Measurements from ENCODE around the gene CACNA2D3. TPM values are rescaled to one million over a fixed set of nuclear protein-coding genes. Genes with fewer than 3 reads are reported as not detected.

CACNA2D3 gene
- total RNA-seq, 1 donor from 2014 or later, result 0.70 TPM

DNA sequence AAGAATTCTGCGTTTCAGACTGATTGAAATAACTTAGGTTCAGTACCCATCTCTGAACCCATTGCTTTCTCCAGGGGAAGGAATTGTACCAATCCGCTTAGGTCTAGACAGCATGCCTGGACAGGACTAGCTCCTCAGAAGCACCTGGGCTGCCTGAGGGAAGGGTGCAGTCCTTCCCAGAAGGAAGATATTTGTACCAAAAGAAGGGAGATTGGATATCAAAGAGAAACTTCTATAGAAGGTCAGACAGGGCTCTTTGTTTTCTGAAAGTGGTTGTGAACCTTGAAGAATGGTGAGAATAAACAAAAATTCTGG, 939.3 kb downstream of the CACNA2D3 start:
- H3K4me2 ChIP-seq (ENCODE audit: low read length), result no peak overlapping the region
- Mint-ChIP-seq H3K27ac (ENCODE audit: unreplicated experiment) (no peak overlapping the region), H3K4me1 (ENCODE audit: low read depth, unreplicated experiment) (peaks cover 18% of the 10 kb centered on the region), H3K36me3 (ENCODE audit: low read depth, unreplicated experiment) (no peaks in the 10 kb centered on the region), H3K27me3 (ENCODE audit: low read depth, unreplicated experiment) (peaks cover 2% of the 10 kb centered on the region), H3K9me3 (ENCODE audit: unreplicated experiment) (no peaks in the 10 kb centered on the region), H3K4me3 (ENCODE audit: unreplicated experiment) (no peak overlapping the region)
- H3K27me3 ChIP-seq (ENCODE audit: insufficient read depth, low read length), result no peaks in the 10 kb centered on the region
- no peaks in the 10 kb centered on the region for H3K9me3 ChIP-seq (ENCODE audit: insufficient read depth, low read depth, low read length)
- no peak for TF ChIP-seq EZH2 (IDR thresholded peaks at IDR 0.05; ENCODE audit: insufficient read depth, low read length)
- TF ChIP-seq, protein P1, sequence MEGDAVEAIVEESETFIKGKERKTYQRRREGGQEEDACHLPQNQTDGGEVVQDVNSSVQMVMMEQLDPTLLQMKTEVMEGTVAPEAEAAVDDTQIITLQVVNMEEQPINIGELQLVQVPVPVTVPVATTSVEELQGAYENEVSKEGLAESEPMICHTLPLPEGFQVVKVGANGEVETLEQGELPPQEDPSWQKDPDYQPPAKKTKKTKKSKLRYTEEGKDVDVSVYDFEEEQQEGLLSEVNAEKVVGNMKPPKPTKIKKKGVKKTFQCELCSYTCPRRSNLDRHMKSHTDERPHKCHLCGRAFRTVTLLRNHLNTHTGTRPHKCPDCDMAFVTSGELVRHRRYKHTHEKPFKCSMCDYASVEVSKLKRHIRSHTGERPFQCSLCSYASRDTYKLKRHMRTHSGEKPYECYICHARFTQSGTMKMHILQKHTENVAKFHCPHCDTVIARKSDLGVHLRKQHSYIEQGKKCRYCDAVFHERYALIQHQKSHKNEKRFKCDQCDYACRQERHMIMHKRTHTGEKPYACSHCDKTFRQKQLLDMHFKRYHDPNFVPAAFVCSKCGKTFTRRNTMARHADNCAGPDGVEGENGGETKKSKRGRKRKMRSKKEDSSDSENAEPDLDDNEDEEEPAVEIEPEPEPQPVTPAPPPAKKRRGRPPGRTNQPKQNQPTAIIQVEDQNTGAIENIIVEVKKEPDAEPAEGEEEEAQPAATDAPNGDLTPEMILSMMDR (IDR thresholded peaks at IDR 0.05; ENCODE audit: insufficient read depth, low read depth, low read length), result no peak
- H3K27ac ChIP-seq (ENCODE audit: low read depth, low read length), result no peak overlapping the region
- H4K20me1 ChIP-seq (ENCODE audit: insufficient read depth, low read length), result no peaks in the 10 kb centered on the region
- H3K4me1 ChIP-seq (ENCODE audit: insufficient read depth, low read length), result peaks cover 14% of the 10 kb centered on the region
- no peaks in the 10 kb centered on the region for H3K79me2 ChIP-seq (ENCODE audit: insufficient read depth, low read length)
- H3K4me3 ChIP-seq (ENCODE audit: insufficient read depth, low read depth, low read length), result no peak overlapping the region
- no peaks in the 10 kb centered on the region for H3K36me3 ChIP-seq (ENCODE audit: insufficient read depth, low read length)
- FAIRE-seq (no peak), DNase-seq (ENCODE audit: low read depth) (no peak)
- no peak overlapping the region for H2AFZ ChIP-seq (ENCODE audit: low read depth, low read length)
- H3K9ac ChIP-seq (ENCODE audit: low read length), result no peak overlapping the region

DNA sequence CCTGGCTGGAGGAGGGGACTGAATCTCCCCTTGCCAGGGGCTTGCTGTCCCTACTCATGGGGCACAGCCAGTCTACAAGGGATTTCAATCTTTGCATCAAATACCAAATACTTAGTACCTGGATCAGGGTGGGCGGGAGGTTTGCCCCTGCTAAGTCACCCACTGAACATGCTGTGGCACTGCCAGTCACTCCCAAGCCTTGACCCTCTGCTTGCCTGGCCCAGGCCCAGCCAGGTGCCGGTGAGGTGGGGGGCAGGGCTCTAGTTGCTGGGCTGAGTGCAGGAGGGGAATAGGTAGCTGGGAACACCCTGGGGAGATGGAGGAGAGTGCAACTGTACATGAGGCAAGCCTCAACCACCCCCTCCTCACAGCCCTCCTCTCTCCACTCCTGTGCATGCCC, 941.8 kb downstream of the CACNA2D3 start:
- DNase-seq (ENCODE audit: low read depth) (no peak), FAIRE-seq (no peak)
- Histone ChIP-seq H4K20me1 (ENCODE audit: insufficient read depth, low read length) (no peaks in the 10 kb centered on the region), H3K27ac (ENCODE audit: low read depth, low read length) (no peak overlapping the region), H3K4me1 (ENCODE audit: insufficient read depth, low read length) (peaks cover 8% of the 10 kb centered on the region), H3K79me2 (ENCODE audit: insufficient read depth, low read length) (no peaks in the 10 kb centered on the region), H2AFZ (ENCODE audit: low read depth, low read length) (no peak overlapping the region), H3K4me3 (ENCODE audit: insufficient read depth, low read depth, low read length) (no peak overlapping the region), H3K4me2 (ENCODE audit: low read length) (no peak overlapping the region), H3K9me3 (ENCODE audit: insufficient read depth, low read depth, low read length) (no peaks in the 10 kb centered on the region), H3K27me3 (ENCODE audit: insufficient read depth, low read length) (no peaks in the 10 kb centered on the region), H3K9ac (ENCODE audit: low read length) (no peak overlapping the region), H3K36me3 (ENCODE audit: insufficient read depth, low read length) (no peaks in the 10 kb centered on the region)
- H3K27ac Mint-ChIP-seq (ENCODE audit: unreplicated experiment), result no peak overlapping the region
- peaks cover 14% of the 10 kb centered on the region for H3K4me1 Mint-ChIP-seq (ENCODE audit: low read depth, unreplicated experiment)
- TF ChIP-seq, protein P1 (IDR thresholded peaks at IDR 0.05; ENCODE audit: insufficient read depth, low read depth, low read length), result no peak
- TF ChIP-seq EZH2 (IDR thresholded peaks at IDR 0.05; ENCODE audit: insufficient read depth, low read length), result no peak
- H3K36me3 Mint-ChIP-seq (ENCODE audit: low read depth, unreplicated experiment), result no peaks in the 10 kb centered on the region
- H3K9me3 Mint-ChIP-seq (ENCODE audit: unreplicated experiment), result no peaks in the 10 kb centered on the region
- peaks cover 2% of the 10 kb centered on the region for H3K27me3 Mint-ChIP-seq (ENCODE audit: low read depth, unreplicated experiment)
- no peak overlapping the region for H3K4me3 Mint-ChIP-seq (ENCODE audit: unreplicated experiment)

DNA sequence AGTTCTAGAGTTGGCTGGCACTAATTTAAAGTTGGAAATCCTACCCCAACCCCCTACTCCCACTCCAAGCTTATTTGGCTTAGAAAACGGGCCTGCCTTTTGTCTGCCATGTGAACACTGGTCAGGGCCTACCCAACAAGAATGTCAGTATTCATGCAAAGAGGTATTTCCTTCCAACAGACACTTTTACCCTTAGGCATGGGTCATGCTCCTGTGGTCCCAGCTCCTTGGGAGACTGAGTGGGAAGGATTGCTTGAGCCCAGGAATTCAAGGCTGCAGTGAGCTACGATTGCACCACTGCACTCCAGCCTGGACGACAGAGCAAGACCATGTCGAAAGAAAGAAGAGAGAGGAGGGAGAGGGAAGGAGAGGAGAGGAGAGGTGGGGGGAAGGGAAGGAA, 943.0 kb downstream of the CACNA2D3 start:
- Histone ChIP-seq H2AFZ (ENCODE audit: low read depth, low read length) (no peak overlapping the region), H3K79me2 (ENCODE audit: insufficient read depth, low read length) (no peaks in the 10 kb centered on the region), H3K27me3 (ENCODE audit: insufficient read depth, low read length) (no peaks in the 10 kb centered on the region), H3K27ac (ENCODE audit: low read depth, low read length) (no peak overlapping the region), H3K36me3 (ENCODE audit: insufficient read depth, low read length) (no peaks in the 10 kb centered on the region), H4K20me1 (ENCODE audit: insufficient read depth, low read length) (no peaks in the 10 kb centered on the region), H3K4me2 (ENCODE audit: low read length) (no peak overlapping the region), H3K9me3 (ENCODE audit: insufficient read depth, low read depth, low read length) (no peaks in the 10 kb centered on the region), H3K4me1 (ENCODE audit: insufficient read depth, low read length) (peaks cover 6% of the 10 kb centered on the region), H3K4me3 (ENCODE audit: insufficient read depth, low read depth, low read length) (no peak overlapping the region), H3K9ac (ENCODE audit: low read length) (no peak overlapping the region)
- no peak overlapping the region for H3K27ac Mint-ChIP-seq (ENCODE audit: unreplicated experiment)
- no peaks in the 10 kb centered on the region for H3K36me3 Mint-ChIP-seq (ENCODE audit: low read depth, unreplicated experiment)
- no peaks in the 10 kb centered on the region for H3K27me3 Mint-ChIP-seq (ENCODE audit: low read depth, unreplicated experiment)
- TF ChIP-seq, protein P1 (IDR thresholded peaks at IDR 0.05; ENCODE audit: insufficient read depth, low read depth, low read length), result no peak
- no peak for TF ChIP-seq EZH2 (IDR thresholded peaks at IDR 0.05; ENCODE audit: insufficient read depth, low read length)
- H3K4me1 Mint-ChIP-seq (ENCODE audit: low read depth, unreplicated experiment), result peaks cover 10% of the 10 kb centered on the region
- FAIRE-seq (no peak), DNase-seq (ENCODE audit: low read depth) (no peak)
- no peaks in the 10 kb centered on the region for H3K9me3 Mint-ChIP-seq (ENCODE audit: unreplicated experiment)
- no peak overlapping the region for H3K4me3 Mint-ChIP-seq (ENCODE audit: unreplicated experiment)
